GM21447 (cell line): ENCODE measurements around the gene APOD.
"Not testable (repeated sequence)": the region's sequence is repeated elsewhere in the genome, so short reads cannot be mapped to it uniquely, and the experiment has no call there.

Experiments used
- ATAC-seq: cut with Tn5 transposase; IDR thresholded peaks from one replicate; pipeline ENCODE4 v1.9.1; 2021; ENCODE audit not compliant: unreplicated experiment

The APOD gene

GRCh38 chr3:195583831-195584542 lies at the start of gene APOD:
TSS of gene APOD (minus strand) at chr3:195583940. CDS start at chr3:195579461, 4,479 bp downstream.
- ATAC-seq, result no peak

DNA sequence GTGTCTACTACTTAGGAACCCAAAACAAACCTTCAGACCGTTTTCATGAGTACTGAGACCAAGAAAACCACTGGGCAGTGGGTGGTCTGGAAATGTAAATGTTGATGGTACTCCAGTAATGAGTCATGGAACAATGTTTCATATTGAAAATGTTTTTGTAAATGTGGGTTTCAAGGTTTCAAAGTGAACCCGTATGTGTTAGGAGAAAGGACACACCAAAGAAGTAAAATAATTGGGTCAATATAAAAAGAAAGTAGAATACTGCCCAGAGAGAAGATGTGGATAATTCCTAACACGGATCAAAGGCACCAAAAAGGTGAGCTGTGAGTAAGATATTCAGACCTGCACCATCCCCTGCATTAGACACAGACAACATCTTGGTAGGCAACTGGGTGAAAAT lies 49.6 kb upstream of the APOD start:
- ATAC-seq, result not testable (repeated sequence)

DNA sequence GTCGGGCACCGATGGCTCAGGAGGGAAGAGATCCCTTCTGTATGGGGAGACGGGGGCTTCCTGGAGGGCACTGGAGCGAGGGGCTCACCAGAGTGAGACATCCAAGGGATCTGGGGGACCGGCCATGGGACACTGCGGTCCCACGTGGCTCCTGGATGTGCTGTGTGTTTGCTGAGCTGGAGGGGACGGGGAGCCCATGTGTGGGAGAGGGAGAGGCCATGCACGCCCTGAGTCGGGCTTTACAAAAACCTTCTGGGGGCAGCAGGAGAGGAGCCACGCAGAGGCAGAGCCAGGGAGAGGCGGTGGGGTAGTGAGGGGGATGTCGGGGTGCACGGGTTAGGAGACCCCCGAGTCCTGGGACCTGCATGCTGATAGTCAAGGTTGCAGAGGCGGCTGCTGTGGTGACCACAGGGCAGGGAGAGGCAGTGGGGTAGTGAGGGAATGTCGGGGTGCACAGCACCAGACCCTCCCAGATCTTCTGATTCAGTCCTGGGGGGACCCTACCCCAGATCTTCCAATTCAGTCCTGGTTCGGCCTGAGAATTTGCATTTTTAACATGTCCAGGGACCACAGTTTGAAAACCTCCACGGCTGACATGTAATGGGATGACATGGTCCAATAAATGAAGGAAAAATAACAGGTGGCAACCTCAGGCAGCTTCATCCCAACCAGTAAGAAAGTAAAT lies 48.9 kb upstream of the APOD start:
- ATAC-seq, result not testable (repeated sequence)

DNA sequence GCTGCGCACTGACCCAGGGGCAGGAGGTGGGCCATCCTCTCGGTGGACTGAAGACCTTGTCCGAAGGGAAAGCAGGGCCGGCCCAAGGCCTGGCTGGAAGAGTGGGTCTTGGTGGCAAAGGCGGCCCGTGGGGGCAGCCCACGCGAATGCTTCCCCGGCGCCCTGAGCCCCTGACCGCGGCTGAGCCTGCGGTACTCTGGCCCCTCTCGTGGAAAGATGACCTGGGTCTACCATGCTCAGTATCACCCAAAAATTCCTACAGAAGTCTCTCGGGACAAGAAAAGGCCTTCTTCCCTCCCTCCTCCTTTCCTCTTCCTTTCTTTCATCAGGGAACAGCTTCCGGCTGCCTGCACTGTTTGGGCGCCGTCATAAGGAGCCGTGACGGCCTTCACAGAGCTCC lies 48.3 kb upstream of the APOD start:
- not testable (repeated sequence) for ATAC-seq

GRCh38 chr3:195630938-195631495 lies 47.3 kb upstream of the APOD start:
- not testable (repeated sequence) for ATAC-seq

- ATAC-seq, result not testable (repeated sequence)
Observed at GRCh38 chr3:195630086-195630917, 46.6 kb upstream of the APOD start.

- ATAC-seq, result not testable (repeated sequence)
Observed at GRCh38 chr3:195629682-195630081, 45.9 kb upstream of the APOD start.

GRCh38 chr3:195628386-195628920 lies 44.7 kb upstream of the APOD start:
- not testable (repeated sequence) for ATAC-seq

DNA sequence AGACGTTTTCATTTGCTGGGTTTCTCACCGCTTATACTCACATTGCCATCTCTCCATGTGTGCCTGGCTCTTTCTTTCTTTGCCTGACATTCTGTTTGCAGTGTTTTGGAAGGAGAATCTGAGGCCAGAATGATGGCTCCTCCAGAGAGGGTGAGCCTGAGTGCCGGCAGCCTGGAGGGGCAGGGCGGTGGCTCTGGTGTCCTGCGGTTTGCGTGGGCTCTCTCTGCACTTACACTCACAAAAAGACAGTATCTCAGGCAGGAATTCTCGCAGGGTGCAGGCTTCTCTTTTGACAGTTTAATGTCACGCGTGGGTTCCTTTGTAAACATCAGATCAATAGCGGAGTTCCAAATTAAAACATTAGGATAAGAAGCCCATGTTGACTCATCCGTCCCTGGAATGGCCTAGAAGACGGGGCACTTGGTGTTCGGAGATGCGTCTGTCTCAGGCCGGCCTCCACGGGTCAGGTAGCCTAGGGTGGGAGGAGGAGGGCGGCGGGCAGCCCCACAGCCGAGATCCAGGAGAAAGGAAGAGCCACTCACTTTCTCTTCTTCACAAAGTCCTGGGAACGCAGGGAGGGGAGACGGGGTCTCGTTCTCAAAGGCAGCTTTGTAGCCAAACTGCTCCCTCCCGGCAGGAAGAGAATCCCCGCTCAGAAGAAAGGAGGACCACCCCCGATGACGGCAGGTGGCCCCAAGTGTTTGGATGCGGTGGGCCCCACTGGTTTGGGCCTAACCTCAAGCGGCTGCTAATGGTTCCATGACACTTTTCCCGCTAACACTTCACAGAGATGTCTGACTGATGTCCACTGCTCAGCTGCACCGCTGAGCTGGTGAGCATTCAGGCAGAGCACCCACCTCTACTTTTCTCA lies 44.0 kb upstream of the APOD start:
- not testable (repeated sequence) for ATAC-seq

- peak; percentile 76 for ATAC-seq
Observed at GRCh38 chr3:195624603-195625560, 41.1 kb upstream of the APOD start.

DNA sequence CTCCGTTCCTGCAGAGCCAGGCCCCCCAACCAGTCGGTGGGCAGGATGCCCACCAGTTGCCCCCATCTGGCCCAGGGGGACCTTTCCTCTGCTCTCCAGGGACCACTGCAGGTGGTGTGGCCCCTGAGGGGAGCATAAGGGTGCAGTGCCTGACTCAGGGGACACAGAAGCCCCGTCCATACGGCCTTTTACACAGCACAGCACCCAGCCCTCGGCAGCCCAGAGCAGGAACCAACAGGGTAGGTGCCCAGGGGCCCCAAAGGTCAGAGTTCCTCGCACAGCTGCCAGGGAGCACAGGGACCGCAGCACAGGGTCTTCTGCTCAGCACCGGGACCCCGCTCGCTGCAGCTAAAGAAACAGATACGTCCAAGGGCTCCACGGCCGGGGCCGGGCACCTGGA lies 40.4 kb upstream of the APOD start:
- ATAC-seq, result peak; percentile 11

DNA sequence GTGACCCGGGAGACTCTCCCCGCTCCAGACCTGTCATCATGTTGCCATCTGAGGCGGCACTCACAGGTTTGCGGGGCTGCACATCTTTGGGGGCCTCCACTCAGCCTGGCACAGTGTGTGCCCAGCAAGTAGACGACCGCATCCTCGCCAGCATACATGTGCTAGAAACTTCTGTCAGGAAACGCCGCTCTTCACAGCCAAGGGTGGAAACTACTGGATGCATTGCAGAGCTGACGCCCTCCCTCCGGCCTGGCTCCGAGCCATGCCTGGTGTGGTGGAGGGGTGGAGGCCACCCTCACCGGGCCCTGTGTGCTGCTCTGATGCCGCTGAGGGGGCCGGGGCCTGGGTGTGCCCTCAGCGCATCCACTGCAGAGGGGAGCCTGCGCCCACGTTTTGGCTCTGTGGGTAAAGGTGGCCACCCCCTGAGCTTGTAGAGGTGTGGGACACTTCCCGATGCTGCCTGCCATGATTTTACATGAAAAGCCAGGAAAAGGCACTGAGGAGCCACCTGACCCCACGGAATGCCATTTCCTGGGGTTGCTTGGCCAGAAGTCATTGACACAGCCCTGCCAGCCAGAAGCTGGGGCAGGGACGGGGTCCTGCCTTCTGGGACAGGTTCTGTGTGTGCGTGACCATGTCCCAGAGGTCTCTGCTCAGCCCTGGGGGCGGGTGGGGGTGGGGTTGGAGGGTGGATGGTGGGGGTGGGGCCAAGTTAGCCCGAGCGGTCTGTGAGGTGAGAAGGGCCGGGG lies 39.7 kb upstream of the APOD start:
- not testable (repeated sequence) for ATAC-seq

- not testable (repeated sequence) for ATAC-seq
Observed at GRCh38 chr3:195622523-195623170, 38.9 kb upstream of the APOD start.

GRCh38 chr3:195622012-195622411 lies 38.3 kb upstream of the APOD start:
- not testable (repeated sequence) for ATAC-seq

DNA sequence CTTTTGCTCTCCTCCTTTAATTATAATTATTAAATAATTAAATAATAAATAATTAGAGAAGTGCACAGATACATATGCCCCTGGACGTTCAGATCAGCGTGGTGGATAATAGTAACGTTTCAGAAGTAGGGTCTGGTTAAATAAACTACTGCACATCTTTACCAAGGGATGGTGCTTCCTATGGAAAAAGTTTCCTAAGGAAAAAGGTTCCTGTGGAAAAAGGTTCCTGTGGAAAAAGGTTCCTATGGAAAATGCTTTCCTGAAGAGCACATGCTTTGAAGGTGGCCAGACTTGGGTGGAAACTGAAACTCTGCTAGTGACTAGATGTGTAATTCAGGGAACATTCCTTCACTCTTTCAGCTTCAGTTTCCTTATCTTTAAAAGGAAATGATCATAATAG lies 37.4 kb upstream of the APOD start:
- ATAC-seq, result not testable (repeated sequence)

GRCh38 chr3:195620476-195620875 lies 36.7 kb upstream of the APOD start:
- not testable (repeated sequence) for ATAC-seq

DNA sequence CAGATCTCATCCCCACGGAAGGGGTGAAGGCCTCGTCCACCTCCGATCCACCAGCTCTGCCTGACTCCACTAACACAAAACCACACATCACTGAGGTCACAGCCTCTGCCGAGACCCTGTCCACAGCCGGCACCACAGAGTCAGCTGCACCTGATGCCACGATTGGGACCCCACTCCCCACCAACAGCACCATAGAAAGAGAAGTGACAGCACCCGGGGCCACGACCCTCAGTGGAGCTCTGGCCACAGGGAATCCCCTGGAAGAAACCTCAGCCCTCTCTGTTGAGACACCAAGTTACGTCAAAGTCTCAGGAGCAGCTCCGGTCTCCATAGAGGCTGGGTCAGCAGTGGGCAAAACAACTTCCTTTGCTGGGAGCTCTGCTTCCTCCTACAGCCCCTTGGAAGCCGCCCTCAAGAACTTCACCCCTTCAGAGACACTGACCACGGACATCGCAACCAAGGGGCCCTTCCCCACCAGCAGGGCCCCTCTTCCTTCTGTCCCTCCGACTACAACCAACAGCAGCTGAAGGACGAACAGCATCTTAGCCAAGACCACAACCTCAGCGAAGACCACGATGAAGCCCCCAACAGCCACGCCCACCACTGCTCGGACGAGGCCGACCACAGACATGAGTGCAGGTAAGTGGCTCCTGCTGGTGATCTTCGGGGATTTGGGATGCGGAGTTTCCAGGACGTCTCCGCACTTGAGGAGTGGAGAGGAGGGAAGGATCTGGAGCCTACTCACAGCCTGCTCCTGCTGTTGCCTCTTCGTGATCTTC lies 36.0 kb upstream of the APOD start:
- not testable (repeated sequence) for ATAC-seq
